ENCODE measurements around the gene PAK1IP1. TPM values are rescaled to one million over a fixed set of nuclear protein-coding genes. Genes with fewer than 3 reads are reported as not detected.

The PAK1IP1 gene
- total and polyA plus RNA-seq, 10 of the 15 experiments (the other 5 are each of a cell fraction or from before 2014, with no cell fraction given) = 26.0 to 98.5 (median 47.8) TPM

- Histone ChIP-seq H3K4me2 (ENCODE audit: control insufficient read depth, insufficient read depth) (peak overlapping the region; percentile 75), H3K27ac (ENCODE audit: control insufficient read depth, insufficient read depth) (peak overlapping the region; percentile 78), H3K9me3 (replicated peaks; ENCODE audit: control insufficient read depth, insufficient read depth, low read length) (peaks cover 12% of the 10 kb centered on the region), H3K79me2 (ENCODE audit: control insufficient read depth, insufficient read depth, low read length) (peaks cover 13% of the 10 kb centered on the region), H3K27me3 (replicated peaks in 1 of 2; ENCODE audit: control insufficient read depth in 2 of 2, insufficient read depth in 2 of 2, low read length in 1 of 2) (no peaks in the 10 kb centered on the region), H3K36me3 (ENCODE audit: control insufficient read depth in 2 of 2, insufficient read depth in 2 of 2, low read length in 1 of 2) (no peaks in the 10 kb centered on the region), H3K4me3 (peak overlapping the region; percentile 76), H3K9ac (ENCODE audit: control insufficient read depth, insufficient read depth, low read length) (peak overlapping the region; percentile 73), H4K20me1 (ENCODE audit: control insufficient read depth, insufficient read depth) (no peaks in the 10 kb centered on the region), H2AFZ (ENCODE audit: control insufficient read depth, low read depth, low read length) (peak overlapping the region; percentile 80), H3K4me1 (ENCODE audit: control insufficient read depth, insufficient read depth, low read length) (peaks cover 4% of the 10 kb centered on the region; the same call in 1 of the 2 replicates)
- DNase-seq (ENCODE audit: low read depth, low spot score) (no peak), ATAC-seq (peak; percentile 22), FAIRE-seq (no peak)
- in situ Hi-C loops (cut with MboI) (no loop called here), intact Hi-C loops (cut with micrococcal nuclease; ENCODE audit: unreplicated experiment) (loop anchor here (10.0 kb wide), 1 partner anchor 186 kb away; no protein-coding TSS in a partner anchor)
- ChIA-PET SMC1A (ENCODE audit: uncharacterized antibody, unreplicated experiment) (interaction anchor here (0.6 to 4.1 kb wide), 10 partner anchors 10 to 242 kb away, joined by 3 to 46 read pairs (median 4); partner anchors contain the start of genes C6orf52, PAK1IP1 and TMEM14B), POLR2A (interaction anchor here (0.8 to 6.0 kb wide), 4 partner anchors 18 to 209 kb away, joined by 3 to 40 read pairs (median 4); partner anchors contain the start of genes C6orf52 and PAK1IP1), RAD21 (ENCODE audit: unreplicated experiment) (interaction anchor here (0.8 to 2.4 kb wide), 9 partner anchors 18 to 242 kb away, joined by 3 to 12 read pairs (median 4); partner anchors contain the start of genes C6orf52, PAK1IP1 and TMEM14B), CTCF (interaction anchor here (0.9 to 2.2 kb wide), 9 partner anchors 9 to 242 kb away, joined by 3 to 8 read pairs (median 4); no protein-coding TSS in a partner anchor)
- no TSS peak for BruUV-seq (replicated peaks)
- 36% methylated on average over 42 of the region's 49 CpGs for WGBS (ENCODE audit: insufficient coverage, insufficient replicate concordance, low lambda C conversion rate, missing lambda C conversion rate)
- TF ChIP-seq BCL11A (IDR thresholded peaks at IDR 0.05; ENCODE audit: low read depth, low read length) = no peak
- no peak for TF ChIP-seq USF2 (IDR thresholded peaks at IDR 0.05; ENCODE audit: borderline replicate concordance, low read depth, low read length)
- no peak for TF ChIP-seq TCF7 (IDR thresholded peaks at IDR 0.05; ENCODE audit: borderline replicate concordance)
- no peak for TF ChIP-seq IRF3 (IDR thresholded peaks at IDR 0.05)
- no peak for TF ChIP-seq PAX5 (IDR thresholded peaks at IDR 0.05; ENCODE audit: borderline replicate concordance, low read depth, low read length)
- TF ChIP-seq RB1 (IDR thresholded peaks at IDR 0.05; ENCODE audit: borderline replicate concordance) = no peak
- TF ChIP-seq MAX (IDR thresholded peaks at IDR 0.05; ENCODE audit: low read depth, low read length) = 0 out of 2 replicates have a peak, but pooled peaks have one; percentile 38
- TF ChIP-seq ZBTB4 (CRISPR knock-in tag; IDR thresholded peaks at IDR 0.05) = no peak
- 0 out of 2 replicates have a peak, but pooled peaks have one; percentile 41 for TF ChIP-seq PML (IDR thresholded peaks at IDR 0.05; ENCODE audit: low read length)
- TF ChIP-seq POLR2AphosphoS5 (IDR thresholded peaks at IDR 0.05; ENCODE audit: low read length) = peak; percentile 46; the same call in 1 of the 2 replicates
- no peak for TF ChIP-seq IKZF2 (IDR thresholded peaks at IDR 0.05)
- TF ChIP-seq GATAD2B (conservative IDR thresholded peaks at IDR 0.05; ENCODE audit: low read depth) = peak; percentile 45; the same call in 1 of the 2 replicates
- no peak for TF ChIP-seq HDAC2 (IDR thresholded peaks at IDR 0.05)
- TF ChIP-seq NR2F1 (conservative IDR thresholded peaks at IDR 0.05) = no peak
- TF ChIP-seq ATF2 (IDR thresholded peaks at IDR 0.05; ENCODE audit: low read length) = no peak
- no peak for TF ChIP-seq PAX8 (IDR thresholded peaks at IDR 0.05)
- no peak for TF ChIP-seq NRF1 (conservative IDR thresholded peaks at IDR 0.05; ENCODE audit: low read depth, low read length)
These were observed 25.6 kb downstream of the PAK1IP1 start for GRCh38 chr6:10720265-10720959.

Measured in GM12878 (cell line).